Retinal pigment epithelial cell (primary cell): ENCODE data around the gene RGS7.

Source experiments
- DNase-seq: peaks from one replicate; pipeline ENCODE4 v3.0.0-alpha.2; 2010; ENCODE audit warnings: low read depth
- H3K4me3 ChIP-seq: 2 replicates; pipeline ENCODE4 v1.5.1; 2011; ENCODE audit warnings: mild to moderate bottlenecking, low read length, control low read depth, moderate library complexity
- CTCF ChIP-seq: conservative IDR thresholded peaks from 2 replicates; pipeline ENCODE4 v1.5.1; 2011; ENCODE audit warnings: low read depth, low read length, control low read depth, inconsistent platforms

RGS7 gene

GRCh38 chr1:241332037-241332409 lies 25.0 kb downstream of the RGS7 start:
- no peak overlapping the region for H3K4me3 ChIP-seq
- DNase-seq, result no peak
- no peak for TF ChIP-seq CTCF

- no peak for TF ChIP-seq CTCF
Measured at GRCh38 chr1:241331328-241332036, 25.5 kb downstream of the RGS7 start.

GRCh38 chr1:241330619-241331327 lies 26.2 kb downstream of the RGS7 start:
- no peak for TF ChIP-seq CTCF
- H3K4me3 ChIP-seq, result no peak overlapping the region
- no peak for DNase-seq

More at GRCh38 chr1:241331328-241332036, 25.5 kb downstream of the RGS7 start:
- no peak for DNase-seq
- H3K4me3 ChIP-seq, result no peak overlapping the region

GRCh38 chr1:241325456-241325855 lies 31.5 kb downstream of the RGS7 start:
- DNase-seq, result no peak
- H3K4me3 ChIP-seq, result no peak overlapping the region
- no peak for TF ChIP-seq CTCF

- DNase-seq, result no peak
- H3K4me3 ChIP-seq, result no peak overlapping the region
- TF ChIP-seq CTCF, result no peak
Measured at GRCh38 chr1:241323514-241324195, 33.4 kb downstream of the RGS7 start.

- no peak for TF ChIP-seq CTCF
- no peak overlapping the region for H3K4me3 ChIP-seq
- DNase-seq, result no peak
Measured at GRCh38 chr1:241317676-241318075, 39.3 kb downstream of the RGS7 start.
